HG03097 (cell line): ENCODE data around the gene KCTD1.

ENCODE experiments used
- ATAC-seq: cut with Tn5 transposase; IDR thresholded peaks from one replicate; pipeline ENCODE4 v1.9.1; 2021; ENCODE audit not compliant: unreplicated experiment, low FRiP score

The KCTD1 gene

GRCh38 chr18:26489191-26489590 is 59.2 kb downstream of the KCTD1 start:
- no peak for ATAC-seq

GRCh38 chr18:26488417-26489009 is 59.8 kb downstream of the KCTD1 start:
- ATAC-seq = no peak

GRCh38 chr18:26487437-26487836 is 60.9 kb downstream of the KCTD1 start:
- ATAC-seq = peak; percentile 82

- no peak for ATAC-seq
Measured at GRCh38 chr18:26483633-26484032, 64.7 kb downstream of the KCTD1 start.

- no peak for ATAC-seq
Measured at GRCh38 chr18:26482569-26482968, 65.8 kb downstream of the KCTD1 start.

GRCh38 chr18:26480897-26481795 is 67.2 kb downstream of the KCTD1 start:
- no peak for ATAC-seq

GRCh38 chr18:26479681-26480079 is 68.7 kb downstream of the KCTD1 start:
- no peak for ATAC-seq

- no peak for ATAC-seq
Measured at GRCh38 chr18:26479065-26479680, 69.2 kb downstream of the KCTD1 start.

GRCh38 chr18:26477828-26478466 is 70.4 kb downstream of the KCTD1 start:
- ATAC-seq = no peak

- no peak for ATAC-seq
Measured at GRCh38 chr18:26476697-26477096, 71.7 kb downstream of the KCTD1 start.

GRCh38 chr18:26474542-26474941 is 73.8 kb downstream of the KCTD1 start:
- no peak for ATAC-seq

- ATAC-seq = no peak
Measured at GRCh38 chr18:26473672-26474071, 74.7 kb downstream of the KCTD1 start.

- no peak for ATAC-seq
Measured at GRCh38 chr18:26471826-26472225, 76.5 kb downstream of the KCTD1 start.

- no peak for ATAC-seq
Measured at GRCh38 chr18:26471027-26471426, 77.3 kb downstream of the KCTD1 start.

GRCh38 chr18:26470011-26470637 is 78.2 kb downstream of the KCTD1 start:
- ATAC-seq = peak; percentile 58

- ATAC-seq = peak; percentile 45
Measured at GRCh38 chr18:26468931-26469340, 79.4 kb downstream of the KCTD1 start.

GRCh38 chr18:26466026-26466425 is 82.3 kb downstream of the KCTD1 start:
- ATAC-seq = no peak

- no peak for ATAC-seq
Measured at GRCh38 chr18:26465431-26465830, 82.9 kb downstream of the KCTD1 start.

GRCh38 chr18:26464128-26465011 is 84.0 kb downstream of the KCTD1 start:
- ATAC-seq = no peak

- no peak for ATAC-seq
Measured at GRCh38 chr18:26462355-26462754, 86.0 kb downstream of the KCTD1 start.
